Measurements from ENCODE around the gene PER2.

PER2 gene

GRCh38 chr2:238207006-238207405, 81.4 kb downstream of the PER2 start:
- TF ChIP-seq ZNF274 (IDR thresholded peaks at IDR 0.05; ENCODE audit: low read depth, low read length) = no peak
- H3K4me3 ChIP-seq (ENCODE audit: low read length) = no peak overlapping the region

GRCh38 chr2:238203973-238204683, 84.3 kb downstream of the PER2 start:
- peak overlapping the region; percentile 54; the same call in 1 of the 2 replicates for H3K4me3 ChIP-seq (ENCODE audit: low read length)
- TF ChIP-seq ZNF274 (IDR thresholded peaks at IDR 0.05; ENCODE audit: low read depth, low read length) = no peak

- no peak for TF ChIP-seq ZNF274 (IDR thresholded peaks at IDR 0.05; ENCODE audit: low read depth, low read length)
- H3K4me3 ChIP-seq (ENCODE audit: low read length) = peak within 1 kb of the TSS; percentile 87
Observed at GRCh38 chr2:238203094-238203972, 85.1 kb downstream of the PER2 start, which contains the start of gene ILKAP. Gene ILKAP (minus strand): TSS chr2:238203695. CDS start chr2:238203553, 142 bp downstream.

- peak overlapping the region; percentile 87 for H3K4me3 ChIP-seq (ENCODE audit: low read length)
- TF ChIP-seq ZNF274 (IDR thresholded peaks at IDR 0.05; ENCODE audit: low read depth, low read length) = no peak
Observed at GRCh38 chr2:238202326-238203093, 85.9 kb downstream of the PER2 start.

All from GM08714 (cell line).